Measurements from ENCODE around the gene BRICD5. TPM values are rescaled to one million over a fixed set of nuclear protein-coding genes. Genes with fewer than 3 reads are reported as not detected.
"Not testable (repeated sequence)": the region's sequence is repeated elsewhere in the genome, so short reads cannot be mapped to it uniquely, and the experiment has no call there.

BRICD5 gene
- total RNA-seq, 1 donor = 1.3 TPM

DNA sequence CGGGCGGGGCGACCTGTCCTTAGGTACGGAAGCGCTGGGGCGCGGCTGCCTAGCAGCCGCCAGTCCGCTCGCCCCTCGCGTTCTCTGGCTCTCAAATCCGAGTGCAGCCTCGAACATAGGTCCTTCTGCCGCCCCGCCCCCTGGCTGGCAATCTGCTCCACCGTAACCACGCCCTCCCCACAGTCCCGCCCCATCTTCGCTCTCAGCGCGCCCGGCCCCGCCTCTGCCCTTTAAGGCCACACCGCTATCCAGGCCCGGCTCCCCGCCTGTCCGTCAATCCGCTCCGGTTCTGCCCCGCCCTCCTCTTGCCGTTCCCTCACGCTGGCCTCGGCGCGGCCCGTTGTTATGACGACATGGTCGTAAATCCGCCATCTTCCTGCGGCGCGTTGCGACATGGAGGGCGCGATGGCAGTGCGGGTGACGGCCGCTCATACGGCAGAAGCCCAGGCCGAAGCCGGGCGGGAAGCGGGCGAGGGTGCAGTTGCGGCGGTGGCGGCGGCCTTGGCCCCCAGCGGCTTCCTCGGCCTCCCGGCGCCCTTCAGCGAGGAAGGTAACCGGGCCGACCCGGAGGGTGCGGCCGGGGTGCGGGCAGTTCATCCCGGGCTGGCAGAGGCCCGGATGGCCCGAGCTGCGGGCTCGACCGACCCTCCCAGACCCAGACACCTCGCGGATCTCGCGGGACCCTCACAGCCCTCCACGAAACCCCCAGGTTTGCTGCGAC lies 12.7 kb upstream of the BRICD5 start, which contains the start of gene E4F1:
E4F1 (plus strand) TSS at position 371 of the 721 bp plus-strand sequence; CDS start at position 394, 23 bp downstream.
- DNase-seq (ENCODE audit: low read depth in 2 of 3, low spot score in 2 of 3) = peak; percentile 95 to 100 (median 99)

DNA sequence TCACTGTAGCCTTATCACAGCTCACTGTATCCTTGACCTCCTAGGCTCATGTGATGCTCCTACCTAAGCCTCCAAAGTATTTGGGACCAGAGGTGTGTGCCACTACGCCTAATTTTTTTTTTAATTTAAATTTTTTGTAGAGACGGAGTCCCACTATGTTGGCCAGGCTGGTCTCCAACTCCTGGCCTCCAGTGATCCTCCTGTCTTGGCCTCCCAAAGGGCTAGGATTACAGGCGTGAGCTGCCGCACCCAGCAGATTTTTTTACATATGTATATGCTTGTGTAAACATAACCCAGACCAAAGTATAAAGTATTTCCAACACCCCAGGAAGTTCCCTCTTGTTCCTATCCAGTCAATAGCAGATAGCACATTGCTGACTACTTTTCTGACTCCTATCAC lies 5.7 kb upstream of the BRICD5 start:
- DNase-seq (ENCODE audit: low read depth in 2 of 3, low spot score in 2 of 3) = no peak

DNA sequence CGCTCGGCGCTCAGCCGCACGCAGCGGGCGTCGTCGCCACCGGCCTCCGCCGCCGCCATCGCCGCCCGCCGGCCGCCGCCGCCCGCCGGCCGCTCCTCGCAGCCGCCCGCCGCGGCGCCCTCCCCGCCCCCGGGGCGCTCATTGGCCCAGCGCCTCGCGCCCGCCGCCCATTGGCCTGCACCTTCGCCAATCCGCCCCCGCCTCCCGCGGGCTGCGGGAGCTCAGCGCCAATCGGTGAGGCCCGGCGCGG lies 4.0 kb upstream of the BRICD5 start, which contains the start of gene PGP:
PGP (minus strand) TSS at position 122 of the 250 bp plus-strand sequence; CDS start at position 59, 63 bp downstream.
- no peak for DNase-seq (ENCODE audit: low read depth in 2 of 3, low spot score in 2 of 3)

DNA sequence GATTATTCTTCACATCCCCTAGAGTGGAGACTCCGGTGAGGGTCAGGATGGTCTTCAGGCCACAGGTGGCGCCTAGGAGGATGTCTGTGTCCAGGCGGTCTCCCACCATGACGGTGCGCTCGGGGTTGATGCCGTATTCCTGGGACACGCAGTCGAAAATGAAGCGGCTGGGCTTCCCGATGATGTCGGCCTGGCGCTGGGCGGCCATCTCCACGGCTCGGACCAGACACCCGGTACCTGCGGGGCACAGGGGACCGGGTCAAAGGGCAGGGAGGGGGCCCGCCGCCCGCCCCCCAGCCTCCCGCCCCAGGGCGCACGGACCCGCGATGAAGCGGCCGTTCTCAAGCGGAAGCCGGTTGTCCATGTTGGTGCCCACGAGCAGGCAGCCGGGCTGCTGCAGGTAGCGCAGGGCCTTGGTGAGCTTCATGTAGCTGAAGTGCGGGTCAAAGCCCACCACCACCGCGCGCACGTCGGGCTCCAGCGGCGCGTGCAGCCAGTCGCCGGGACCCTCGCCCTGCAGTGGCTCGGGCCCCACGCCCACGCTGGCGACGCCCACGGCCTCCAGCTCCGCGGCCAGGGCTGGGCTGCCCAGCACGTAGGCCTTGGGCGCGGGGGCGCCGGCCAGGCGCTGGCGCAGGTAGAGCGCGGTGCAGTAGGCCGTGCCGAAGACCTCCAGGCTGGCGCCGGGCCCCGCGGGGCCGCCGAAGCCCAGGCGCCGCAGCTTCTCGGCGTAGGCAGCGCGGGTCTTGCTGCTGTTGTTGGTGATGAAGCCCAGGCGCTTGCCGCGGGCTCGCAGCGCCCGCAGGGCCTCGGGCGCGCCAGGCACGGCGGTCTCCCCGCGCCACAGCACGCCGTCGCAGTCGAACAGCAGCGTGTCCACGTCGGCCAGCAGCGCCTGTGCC lies 3.4 kb upstream of the BRICD5 start:
- peak in 1 of 3 donors; percentile 42 for DNase-seq (ENCODE audit: low read depth in 2 of 3, low spot score in 2 of 3)

DNA sequence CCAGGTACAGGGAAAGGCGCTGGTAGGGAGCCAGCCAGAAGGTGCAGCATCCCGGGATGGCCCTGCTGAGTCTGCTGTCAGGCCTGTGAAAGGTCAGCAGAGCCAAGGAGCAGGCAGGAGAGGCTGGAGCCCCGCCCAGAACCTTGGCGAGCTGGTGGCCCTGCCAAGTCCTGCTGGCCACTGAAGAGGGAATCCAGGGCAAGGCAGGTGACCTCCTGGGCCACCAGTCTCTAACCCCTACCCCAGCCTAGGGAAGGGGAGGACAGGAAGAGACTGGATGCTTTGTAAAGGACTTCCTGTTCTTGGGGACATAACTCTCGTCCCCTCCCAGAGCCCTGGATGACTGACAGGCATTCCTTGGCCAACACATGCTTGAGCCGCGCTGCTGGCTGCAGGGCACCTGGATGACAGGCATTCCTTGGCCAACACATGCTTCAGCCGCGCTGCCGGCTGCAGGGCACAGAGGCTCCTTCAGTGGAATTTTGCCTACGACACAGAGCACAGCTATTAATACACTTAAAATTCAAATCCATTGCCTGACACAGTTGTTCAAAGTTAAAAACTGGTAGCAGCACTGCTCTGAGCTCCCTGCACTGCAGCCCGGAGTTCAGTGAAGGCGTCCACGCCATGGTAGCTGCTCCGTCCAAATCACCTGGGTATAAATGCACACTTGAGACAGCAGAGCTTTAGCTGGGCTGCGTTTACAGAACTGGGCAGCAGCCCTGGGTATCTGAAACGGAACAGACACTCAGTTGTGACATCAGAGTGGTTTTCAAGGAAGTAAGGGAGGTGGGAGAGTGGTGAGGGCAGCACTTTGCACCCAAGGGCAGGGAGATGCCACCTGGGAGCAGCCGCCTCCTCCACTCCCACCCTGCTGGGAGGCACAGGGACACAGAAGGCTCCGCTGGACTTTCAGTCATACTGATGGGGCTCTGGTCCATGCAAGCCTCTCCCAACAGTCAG lies 2.0 kb upstream of the BRICD5 start:
- no peak for DNase-seq (ENCODE audit: low read depth in 2 of 3, low spot score in 2 of 3)

DNA sequence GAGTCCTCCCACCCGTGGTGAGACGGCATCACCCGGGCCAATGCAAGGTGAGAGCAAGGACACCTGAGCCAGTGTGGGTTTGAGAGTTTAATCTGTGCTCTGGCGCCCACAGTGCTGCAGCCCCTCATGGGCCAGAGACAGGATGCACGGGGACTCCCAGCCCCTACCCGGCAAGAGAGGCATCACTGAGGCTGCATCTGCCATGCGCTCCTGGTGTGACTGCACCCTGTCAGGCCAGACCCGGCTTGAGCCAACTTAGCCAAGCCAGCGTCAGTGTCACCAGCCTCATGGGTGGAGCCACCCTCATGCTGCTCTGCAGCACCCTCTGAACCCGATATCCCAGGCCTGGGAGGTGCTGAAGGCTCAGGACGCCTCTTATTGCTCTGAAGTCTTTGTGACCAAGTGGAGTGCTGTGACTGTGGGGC lies 1.3 kb upstream of the BRICD5 start:
- no peak for DNase-seq (ENCODE audit: low read depth in 2 of 3, low spot score in 2 of 3)

DNA sequence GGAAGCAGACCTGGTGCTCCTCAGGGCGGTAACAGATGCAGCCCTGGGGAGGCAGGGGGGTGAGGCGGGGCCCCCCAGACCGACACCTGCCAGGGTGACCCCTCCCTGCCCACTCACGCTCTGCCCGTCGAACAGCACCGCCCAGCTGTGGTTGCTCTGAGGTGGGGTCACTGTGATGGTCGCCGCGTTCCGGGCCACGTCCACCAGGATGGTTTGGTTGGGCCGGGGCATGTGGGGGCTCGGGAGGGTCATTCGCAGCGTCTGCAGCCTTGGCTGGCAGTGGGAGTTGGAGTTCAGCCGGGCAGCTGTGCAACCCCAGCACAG lies 692 bp downstream of the BRICD5 start:
- DNase-seq (ENCODE audit: low read depth in 2 of 3, low spot score in 2 of 3) = no peak

DNA sequence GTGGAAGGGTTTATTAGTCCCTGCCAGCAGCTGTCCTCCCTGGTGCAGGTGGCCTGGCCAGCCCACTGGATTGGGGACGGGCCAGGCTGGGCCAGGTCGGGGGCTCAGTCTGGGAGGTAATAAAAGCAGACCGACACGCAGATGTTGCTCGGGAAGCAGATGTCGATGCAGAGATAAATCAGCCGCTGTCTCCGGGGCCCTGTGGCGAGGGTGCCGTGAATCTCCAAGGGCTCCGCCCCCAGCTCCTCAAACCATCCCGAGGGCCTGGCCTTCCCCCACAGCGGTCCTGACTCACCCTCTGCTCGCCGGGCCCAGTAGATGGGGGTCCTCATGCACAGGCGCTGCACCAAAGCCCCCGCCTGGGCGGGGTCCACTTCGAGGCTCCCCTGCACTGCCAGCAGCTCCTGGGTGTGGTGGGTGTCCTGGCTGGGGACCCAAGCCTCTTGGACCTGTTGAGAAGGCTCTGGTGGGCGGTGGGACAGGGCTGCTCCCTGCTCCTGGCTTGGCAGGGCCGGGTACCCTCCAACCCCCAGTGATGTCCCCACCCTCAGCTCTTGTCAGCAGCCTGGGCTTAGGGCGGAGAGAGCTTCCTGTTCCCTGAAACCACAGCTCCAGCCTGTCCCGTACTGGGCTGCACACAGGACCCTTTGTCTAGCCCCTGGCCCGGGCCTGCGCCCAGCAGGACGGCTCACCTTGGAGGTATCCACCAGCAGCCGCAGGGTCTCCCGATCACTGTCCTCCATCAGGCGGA lies 1.2 kb downstream of the BRICD5 start:
- DNase-seq (ENCODE audit: low read depth in 2 of 3, low spot score in 2 of 3) = no peak

DNA sequence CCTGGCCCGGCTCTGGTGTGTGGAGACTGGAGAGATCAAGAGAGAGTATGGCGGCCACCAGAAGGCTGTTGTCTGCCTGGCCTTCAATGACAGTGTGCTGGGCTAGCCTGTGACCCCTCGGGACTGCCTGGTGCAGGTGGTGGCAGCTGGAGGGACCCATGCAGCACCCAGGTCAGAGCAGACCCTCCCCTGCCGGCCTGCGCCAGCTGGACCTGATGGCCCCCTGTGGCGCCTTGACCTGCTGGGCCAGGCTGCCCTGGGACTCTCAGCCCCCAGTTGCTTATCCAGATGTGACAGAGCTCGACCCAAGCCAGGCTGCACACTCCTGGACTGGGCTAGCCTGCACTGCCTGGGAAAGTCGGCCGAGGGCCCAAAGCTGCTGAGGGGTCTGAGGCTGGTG lies 1.9 kb downstream of the BRICD5 start:
- no peak for DNase-seq (ENCODE audit: low read depth in 2 of 3, low spot score in 2 of 3)

DNA sequence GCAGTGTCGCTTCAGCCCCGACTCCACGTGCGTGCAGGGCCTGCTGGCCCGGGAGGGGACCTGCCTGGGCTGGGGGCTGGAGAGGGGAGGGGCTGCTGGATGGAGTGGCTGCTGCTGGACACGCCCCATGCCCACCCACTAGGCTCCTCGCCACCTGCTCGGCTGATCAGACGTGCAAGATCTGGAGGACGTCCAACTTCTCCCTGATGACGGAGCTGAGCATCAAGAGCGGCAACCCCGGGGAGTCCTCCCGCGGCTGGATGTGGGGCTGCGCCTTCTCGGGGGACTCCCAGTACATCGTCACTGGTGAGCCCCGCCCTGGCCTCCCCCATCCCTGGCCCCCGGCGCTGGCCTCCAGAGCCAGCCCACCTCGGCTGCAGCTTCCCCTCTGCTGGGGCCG lies 2.4 kb downstream of the BRICD5 start:
- DNase-seq (ENCODE audit: low read depth in 2 of 3, low spot score in 2 of 3) = no peak

DNA sequence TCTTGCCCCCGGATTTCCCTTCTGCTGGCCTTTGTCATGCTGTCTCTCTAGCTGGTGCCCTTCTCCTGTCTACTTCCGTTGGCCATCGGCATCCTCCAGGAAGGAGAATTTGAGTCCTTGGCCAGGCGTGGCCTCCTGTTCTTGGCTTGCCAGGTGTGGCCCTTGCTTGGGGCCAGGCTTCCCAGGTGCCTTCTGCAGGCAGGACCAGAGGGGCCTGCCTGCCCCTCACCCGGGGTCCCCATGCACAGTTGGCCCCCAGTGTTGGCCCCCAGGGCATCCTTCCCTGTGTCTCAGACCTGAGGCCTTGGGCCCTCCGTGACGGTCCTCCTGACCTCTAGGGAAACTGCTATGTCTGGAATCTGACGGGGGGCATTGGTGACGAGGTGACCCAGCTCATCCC lies 2.8 kb downstream of the BRICD5 start:
- no peak for DNase-seq (ENCODE audit: low read depth in 2 of 3, low spot score in 2 of 3)

DNA sequence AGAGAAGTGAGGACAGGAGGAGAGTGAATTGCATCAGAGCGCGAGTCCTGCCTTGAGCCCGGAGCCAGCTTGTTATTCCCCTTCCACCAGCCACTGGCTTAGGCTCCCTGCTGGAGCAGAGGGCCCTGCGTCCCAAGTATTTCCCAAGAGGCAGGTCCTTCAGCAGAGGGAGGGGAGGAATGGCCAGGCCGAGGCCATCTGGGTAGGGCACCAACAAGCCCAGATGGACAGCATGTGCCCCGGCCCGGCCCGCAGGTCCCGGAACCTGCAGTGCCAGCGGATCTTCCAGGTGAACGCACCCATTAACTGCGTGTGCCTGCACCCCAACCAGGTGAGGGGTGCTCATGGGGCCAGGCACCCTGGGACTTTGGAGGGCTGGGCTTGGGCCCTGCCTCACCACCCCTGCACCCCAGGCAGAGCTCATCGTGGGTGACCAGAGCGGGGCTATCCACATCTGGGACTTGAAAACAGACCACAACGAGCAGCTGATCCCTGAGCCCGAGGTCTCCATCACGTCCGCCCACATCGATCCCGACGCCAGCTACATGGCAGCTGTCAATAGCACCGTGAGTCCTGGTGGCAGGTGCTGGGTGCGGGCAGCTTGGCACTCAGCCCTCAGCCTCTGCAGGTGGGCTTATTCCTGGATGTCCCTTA lies 3.8 kb downstream of the BRICD5 start:
- DNase-seq (ENCODE audit: low read depth in 2 of 3, low spot score in 2 of 3) = no peak

DNA sequence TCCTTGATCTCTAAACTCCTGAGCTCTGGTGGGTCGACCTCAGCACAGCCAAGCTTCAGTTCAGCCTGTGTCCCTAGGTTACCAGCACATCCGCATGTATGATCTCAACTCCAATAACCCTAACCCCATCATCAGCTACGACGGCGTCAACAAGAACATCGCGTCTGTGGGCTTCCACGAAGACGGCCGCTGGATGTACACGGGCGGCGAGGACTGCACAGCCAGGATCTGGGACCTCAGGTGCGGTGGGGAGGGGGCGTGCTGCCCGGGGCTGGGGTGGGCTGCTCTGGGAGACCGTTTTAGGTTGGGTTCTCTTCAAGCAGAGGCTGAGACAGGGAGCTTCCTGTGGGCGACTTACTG lies 4.3 kb downstream of the BRICD5 start:
- DNase-seq (ENCODE audit: low read depth in 2 of 3, low spot score in 2 of 3) = no peak

DNA sequence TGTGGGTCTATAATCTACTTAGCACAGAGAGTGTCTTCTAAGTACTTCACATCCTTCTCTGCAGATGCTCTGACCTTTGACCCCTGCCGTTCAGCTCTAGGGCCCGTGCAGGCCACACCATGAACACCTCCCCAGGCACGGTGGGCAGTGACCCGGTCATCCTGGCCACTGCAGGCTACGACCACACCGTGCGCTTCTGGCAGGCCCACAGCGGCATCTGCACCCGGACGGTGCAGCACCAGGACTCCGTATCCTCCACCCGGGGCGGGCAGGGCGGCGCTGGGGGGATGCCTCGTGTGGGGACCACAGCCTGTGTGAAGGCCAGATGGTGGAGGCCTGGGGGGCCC lies 4.7 kb downstream of the BRICD5 start:
- no peak for DNase-seq (ENCODE audit: low read depth in 2 of 3, low spot score in 2 of 3)

DNA sequence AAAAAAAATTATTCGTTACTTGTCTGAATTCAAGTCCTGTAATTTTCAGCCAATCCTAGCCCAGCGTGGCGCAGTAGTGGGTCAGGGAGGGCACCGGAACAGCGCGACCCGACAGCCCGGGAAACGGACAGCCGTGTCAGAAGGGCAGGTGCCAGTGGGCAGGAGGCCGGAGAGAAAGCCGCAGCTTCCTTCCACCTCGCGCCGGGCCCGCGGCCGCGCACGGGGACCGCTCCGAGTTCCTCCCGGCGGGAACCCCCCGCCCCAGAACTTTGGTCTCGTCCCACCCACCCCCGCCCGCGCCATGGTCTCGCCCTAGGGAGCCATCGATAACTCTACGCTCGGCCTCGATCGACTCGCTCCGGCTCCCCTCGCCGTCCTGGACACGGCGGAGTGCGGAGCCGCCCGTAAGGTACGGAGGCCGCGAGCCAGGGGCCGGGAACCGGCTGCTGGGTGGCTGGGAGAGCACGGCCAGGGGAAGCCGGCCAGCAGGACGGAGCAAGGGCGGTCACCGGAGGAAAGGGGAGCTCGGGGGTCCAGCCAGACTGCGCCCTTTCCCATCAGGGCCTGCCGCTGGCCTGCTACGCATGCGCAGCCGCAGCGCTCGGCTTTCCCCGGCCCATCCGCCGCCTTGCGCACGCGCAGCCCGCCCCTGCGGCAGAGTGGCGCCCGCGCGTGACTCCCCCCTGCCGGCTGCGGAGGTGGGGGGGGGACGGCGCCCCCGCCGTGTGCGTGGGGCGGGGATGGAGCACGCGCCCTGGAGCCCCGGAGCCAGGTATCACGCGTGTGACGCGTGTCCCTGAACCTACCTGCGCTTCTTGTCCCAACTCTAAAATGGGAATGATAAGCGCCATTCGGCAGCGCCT lies 5.3 kb downstream of the BRICD5 start, which contains the start of gene MLST8:
MLST8 (plus strand) TSS at position 351 of the 863 bp plus-strand sequence. CDS start 632 bp downstream, outside the sequence.
- peak; percentile 91 to 97 (median 91) for DNase-seq (ENCODE audit: low read depth in 2 of 3, low spot score in 2 of 3)

DNA sequence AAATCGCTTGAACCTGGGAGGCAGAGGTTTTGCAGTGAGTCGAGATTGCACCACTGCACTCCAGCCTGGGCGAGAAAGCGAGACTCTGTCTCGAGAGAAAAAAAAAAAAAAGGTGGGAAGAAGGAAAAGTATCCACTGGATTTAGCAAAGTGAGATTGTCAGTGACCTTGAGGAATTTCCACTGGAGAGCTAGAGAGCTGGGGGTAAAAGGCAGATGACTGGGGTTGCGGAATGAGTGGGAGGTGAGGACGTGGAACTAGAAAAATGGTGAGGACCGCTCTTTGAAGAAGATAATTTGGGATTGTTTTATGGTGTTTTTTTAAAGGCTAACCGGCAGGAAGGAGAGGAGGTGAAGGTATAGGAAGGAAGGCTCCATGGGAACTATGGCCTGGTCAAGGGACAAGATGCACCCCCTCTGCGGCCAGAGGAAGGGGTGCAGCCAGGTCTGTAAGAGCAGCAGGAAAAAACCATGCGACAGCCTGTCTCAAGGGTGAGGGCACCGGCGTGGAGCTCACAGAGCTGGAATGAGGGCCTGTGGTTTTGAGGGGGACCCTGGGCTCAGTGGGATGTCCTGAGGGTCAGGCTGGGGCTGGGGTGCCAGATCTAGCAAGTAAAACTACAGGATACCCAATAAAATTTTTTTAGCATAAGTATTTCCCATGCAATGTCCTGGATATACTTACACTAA lies 6.1 kb downstream of the BRICD5 start:
- DNase-seq (ENCODE audit: low read depth in 2 of 3, low spot score in 2 of 3) = no peak

DNA sequence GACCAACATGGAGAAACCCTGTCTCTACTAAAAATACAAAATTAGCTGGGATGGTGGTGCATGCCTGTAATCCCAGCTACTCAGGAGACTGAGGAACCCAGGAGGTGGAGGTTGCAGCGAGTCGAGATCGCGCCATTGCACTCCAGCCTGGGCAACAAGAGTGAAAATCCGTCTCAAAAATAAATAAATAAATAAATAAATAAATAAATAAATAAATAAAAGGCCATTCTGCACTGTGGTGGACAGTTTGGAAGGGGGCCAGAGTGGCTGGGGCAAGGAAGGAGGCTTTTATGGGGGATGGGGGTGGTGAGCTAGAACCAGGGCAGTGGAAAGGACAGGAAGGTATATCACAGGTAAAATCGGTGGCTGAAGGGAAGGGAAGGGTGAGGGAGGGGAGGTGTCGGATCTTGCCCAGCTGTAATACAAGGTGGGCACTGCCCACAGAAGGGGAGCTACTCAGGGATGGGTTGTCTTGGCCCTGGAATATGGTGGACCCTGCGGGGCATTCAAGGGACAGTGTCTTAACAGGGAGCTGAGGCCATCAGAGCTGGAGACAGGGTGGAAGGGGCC lies 7.5 kb downstream of the BRICD5 start:
- DNase-seq (ENCODE audit: low read depth in 2 of 3, low spot score in 2 of 3) = not testable (repeated sequence)

DNA sequence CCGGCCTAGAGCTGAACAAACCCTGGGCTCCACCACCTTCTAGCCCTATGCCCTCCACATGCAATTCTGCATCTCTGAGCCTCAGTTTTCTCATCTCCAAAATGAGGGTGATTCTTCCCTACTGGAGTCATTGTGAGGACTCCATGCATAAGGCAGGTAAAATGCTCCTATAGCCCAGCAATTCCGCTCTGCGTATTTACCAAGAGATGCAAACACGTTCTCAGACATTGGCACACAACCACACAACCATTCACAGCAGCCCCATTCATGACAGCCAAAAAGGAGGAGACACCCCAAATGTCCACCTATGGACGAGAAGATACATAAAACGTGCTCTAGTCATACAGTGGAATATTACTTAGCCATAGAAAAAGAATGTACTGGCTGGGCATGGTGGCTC lies 10.3 kb downstream of the BRICD5 start:
- DNase-seq (ENCODE audit: low read depth in 2 of 3, low spot score in 2 of 3) = no peak

Measured in hematopoietic multipotent progenitor cell (in vitro differentiated cells).